A204.1 (cell line): Measurements from ENCODE around the gene GRIPAP1.

ENCODE experiments used
- FAIRE-seq: peaks from 2 replicates; lab custom pipeline; 2012; peaks lifted over from hg19 to GRCh38; lab: Jason Lieb, UNC

GRIPAP1 gene

DNA sequence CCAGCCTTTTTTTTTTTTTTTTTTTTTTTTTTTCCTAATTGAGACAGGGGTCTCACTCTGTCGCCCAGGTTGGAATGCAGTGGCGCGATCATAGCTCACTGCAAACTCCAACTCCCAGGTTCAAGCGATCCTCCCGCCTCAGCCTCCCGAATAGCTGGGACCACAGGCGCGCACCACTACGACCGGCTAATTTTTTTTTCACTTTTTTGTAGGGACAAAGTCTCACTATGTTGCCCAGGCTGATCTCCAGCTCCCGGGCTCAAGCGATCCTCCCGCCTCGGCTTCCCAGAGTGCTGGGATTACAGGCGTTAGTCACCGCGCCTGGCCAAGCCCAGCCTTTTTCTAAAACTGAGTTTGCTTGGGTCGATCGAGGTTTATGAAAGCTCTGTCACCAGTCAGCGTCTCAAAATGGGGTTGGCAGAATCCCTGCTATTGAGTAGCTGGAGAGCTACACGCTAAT is 43.4 kb downstream of the GRIPAP1 start:
- no peak for FAIRE-seq

DNA sequence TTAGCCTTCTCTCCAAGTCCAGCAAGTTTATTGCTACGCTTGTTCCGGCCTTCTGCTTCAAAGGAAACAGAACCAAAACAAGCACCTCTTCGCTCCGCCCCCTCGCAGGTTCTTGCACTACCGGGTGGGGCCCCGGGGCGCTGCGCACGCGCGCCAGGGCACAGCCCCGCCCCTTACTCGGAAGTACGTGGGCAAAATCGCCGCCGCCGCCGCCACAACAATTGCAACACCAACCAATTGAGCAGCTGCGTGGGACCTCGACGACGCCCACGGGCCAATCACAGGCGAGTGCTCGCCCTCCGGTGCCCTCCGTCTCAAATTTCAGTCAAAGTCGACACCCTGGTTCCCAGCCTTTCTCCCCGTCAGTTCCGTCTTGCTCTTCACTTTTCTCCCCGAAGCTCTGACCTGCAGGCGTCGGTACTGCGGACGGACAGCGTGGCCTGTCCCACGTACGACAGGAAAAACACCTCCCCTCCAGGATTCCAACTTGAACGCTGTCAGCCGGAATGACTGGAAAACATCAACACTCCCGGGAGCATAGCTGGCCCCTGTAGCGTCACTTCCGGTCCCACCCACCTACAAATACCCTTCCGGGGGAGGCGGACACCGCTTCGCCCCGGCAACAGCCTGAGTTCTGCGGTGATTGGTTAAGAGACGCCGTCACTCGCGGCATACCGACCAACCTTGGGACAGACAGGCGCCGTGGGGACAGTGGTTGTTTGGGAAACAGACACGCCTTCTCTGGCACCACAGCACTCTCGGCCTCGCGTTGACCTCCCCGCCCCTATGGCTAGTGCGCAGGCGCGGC is 44.0 kb downstream of the GRIPAP1 start:
- FAIRE-seq = peak; percentile 96

DNA sequence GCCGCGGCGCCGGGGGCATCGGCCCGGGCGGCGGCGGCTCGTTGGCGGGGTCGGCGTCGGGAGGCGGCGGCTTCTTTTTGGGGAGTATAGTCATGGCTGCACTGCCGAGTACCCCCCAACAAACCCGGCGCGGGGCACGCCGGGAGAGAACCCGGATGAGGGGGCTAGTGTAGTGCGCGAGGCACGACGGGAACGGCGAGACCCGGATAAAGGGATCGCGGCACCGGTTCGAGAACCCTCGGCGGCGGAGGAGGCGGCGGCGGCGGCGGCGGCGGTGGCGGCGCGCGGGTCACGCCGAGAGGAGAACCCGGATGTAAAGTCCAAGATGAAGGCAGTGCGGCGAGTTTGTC is 44.6 kb downstream of the GRIPAP1 start, which contains the start of gene OTUD5:
TSS of gene OTUD5 (minus strand) at position 131 of the 350 bp plus-strand sequence. CDS start at position 94, 37 bp downstream.
- FAIRE-seq = no peak

DNA sequence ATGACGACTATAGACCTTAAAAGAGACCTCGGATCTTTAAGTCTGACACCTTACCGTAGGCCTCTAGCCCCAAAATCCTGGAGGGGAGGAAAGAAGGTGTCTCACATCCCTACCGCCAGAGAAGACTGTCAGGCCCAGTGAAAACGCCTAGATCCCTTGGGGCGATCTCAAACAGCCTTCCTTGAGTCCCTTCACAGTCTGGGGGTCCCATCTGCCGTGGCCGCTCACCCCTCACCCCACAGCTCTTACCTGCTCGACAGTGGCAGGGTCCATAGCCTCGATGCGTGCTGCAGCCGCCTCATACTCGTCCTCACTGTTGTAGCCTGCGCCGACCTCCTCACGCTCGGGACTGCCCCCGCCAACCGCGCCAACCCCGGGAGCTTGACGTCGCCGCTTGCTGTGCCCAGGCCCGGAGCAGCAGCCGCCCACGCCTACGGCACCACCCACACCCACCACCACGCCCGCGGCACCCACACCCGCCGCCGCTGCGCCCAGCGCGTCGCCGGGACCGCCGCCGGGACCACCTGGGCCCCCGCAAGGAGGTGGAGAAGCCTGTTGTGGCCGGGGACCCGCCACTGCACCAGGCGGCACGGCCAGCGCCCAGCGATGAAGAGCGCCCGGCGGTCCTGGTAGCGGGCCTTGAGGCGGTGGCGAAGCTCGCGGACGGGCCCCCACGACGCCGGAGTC is 45.2 kb downstream of the GRIPAP1 start:
- FAIRE-seq = no peak

DNA sequence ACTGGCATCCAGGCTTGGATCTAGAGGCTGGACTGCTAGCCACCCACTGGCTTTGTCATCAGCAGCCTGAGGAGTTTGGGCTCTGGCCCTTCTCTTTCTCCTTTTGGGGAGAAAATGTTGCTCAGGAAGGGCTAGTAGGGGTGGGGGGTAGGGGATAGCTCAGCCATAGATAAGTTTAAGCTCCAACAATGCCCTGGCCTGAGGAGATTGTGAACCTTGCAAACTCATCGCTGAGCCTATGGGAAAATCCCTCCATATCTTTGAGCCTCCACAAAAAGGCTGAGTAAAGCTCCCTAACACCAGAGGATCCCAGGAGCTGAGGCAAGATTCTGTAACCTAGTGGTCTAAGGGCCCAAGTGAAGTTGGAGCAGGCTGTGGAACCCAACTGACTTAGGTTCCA is 53.5 kb downstream of the GRIPAP1 start:
- no peak for FAIRE-seq

DNA sequence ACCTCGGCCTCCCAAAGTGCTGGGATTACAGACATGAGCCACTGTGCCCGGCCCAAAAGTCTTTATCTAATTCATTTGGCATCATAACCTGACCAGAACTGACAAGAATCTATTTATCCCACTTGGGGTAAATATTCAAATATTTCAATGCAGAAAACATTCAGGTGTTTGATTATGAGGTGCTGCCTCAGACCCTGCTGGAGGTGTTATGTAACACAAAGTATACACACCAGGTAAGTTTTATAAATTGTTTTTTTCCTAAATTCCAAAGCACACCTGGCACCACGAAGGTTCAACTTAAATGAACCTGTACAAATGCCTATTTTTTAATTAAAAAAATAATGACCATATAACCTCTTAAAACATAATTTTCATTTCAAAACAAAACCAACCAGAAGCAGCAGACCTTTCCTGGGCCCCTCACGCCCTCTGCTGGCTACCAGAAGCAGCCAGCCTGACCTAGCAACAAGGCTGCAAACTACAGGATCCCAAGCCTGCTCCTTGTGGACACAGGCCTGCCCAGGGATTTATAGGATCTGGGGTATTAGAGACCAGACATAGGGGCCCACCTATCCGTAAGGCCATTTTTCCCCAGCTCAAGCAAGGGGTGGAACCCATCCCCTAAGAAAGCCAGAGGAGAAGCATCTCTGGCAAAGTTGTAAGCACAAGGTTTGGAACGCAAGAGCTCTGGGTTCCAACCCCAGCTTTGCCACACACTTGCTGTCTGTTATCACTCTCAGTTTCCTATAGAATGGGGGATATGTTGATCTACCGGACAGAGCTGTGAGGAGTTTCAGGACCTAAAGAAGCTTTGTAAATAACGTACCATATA is 56.3 kb downstream of the GRIPAP1 start:
- FAIRE-seq = peak; percentile 87

DNA sequence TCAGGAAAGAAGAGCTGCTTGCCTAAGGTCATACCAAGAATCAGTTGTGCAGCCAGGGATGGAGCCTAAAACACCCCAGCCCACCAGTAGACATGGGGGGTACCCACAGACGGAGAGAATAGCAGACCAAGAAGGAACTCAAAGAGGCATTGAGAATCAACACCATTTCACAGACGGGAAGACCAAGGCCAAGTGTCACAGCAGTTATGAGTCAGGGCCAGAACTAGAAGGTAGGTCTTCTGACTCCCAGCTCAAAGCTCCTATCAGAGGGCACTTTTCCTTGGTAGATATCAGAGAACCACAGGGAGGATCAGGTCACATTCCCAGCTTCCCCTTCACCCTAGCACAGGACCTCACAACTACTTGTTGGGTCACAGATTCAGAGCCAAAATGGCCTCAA is 59.2 kb downstream of the GRIPAP1 start:
- no peak for FAIRE-seq

DNA sequence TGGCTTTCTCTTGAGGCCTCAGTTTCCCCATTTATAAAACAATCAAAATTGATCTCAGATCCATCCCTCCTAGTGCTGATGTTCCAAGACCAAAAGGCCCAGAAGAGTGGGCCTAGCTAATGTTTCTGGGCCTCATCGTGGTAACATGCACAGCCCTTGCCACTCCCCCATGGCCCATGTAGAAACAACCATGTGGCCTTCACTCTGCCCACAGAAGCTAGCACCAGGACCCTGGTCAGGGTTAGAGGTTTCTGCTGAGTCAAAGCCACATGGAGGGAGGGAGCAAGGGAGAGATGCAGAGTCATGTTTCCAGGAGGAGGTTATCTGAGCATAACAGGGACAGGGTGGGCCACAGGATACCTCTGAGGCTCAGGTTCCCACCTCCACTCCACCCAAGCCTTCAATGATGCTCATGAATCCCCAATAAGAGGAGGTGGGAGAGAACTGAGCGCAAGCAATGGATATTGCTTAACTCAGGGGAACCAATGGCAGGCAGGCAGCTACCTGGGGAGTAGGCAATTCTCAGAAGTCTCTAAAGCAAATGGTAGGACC is 61.6 kb downstream of the GRIPAP1 start:
- no peak for FAIRE-seq

DNA sequence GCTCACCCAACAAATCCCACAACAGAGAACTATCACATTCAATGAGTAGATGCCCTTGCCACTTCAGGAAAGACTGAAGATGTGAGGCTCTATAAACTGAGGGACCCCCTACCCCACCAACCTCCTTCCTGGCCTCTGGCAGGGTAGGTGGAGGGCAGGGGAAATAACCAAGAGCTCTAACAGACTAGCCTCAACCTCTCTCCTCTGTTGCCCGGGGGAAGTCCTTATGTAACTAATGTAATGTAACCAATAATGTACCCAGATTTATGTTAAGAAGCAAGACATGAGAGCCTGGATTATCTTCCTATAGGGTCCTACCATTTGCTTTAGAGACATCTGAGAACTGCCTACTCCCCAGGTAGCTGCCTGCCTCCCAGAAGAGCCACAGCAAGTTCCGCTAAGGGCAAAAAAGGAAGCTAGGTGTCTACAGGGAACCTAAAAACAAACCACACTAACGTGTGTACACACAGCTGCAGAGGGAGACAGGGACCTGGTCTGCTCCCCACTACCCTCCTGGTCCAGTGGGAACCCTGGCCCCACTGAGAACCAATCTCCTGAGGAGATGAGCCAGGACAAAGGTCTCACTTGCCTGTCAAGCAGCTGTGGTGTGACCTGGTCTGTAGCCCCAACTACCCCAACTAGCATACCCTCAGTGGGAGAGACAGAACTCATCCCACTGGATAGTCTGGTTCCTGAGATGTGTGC is 62.4 kb downstream of the GRIPAP1 start:
- FAIRE-seq = no peak

DNA sequence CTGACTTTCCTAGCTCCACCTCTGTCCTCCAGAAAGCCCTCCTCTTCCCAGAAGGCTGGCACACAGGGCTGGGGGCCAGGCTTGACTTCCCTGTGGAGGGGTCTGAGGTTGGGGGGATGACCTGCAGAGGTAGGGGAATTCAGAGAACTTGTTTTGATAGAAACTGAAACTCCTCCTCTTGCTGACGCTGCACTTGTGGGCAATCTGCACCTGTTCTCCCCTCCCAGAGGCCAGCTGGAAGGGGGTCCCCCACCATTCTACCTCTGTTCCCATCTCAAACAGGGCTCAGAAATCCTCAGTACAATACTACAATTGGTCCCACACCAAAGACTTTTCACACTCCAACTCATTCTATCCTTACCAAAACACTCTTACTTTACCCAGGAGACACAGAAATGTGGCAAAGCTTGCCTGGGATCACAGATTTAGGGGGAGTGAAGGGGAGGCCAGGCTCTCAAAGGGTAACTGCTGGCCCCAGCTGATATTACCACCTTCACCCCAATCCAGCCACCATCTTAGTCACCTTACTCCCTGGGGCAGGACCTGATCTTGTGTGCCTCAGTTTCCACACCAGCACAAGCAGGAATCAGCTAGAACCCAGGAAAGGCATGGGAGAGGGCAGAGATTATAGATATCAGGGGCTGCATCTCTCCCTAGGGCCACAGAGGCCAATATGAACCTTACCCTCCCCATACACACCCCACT is 63.2 kb downstream of the GRIPAP1 start:
- FAIRE-seq = no peak

DNA sequence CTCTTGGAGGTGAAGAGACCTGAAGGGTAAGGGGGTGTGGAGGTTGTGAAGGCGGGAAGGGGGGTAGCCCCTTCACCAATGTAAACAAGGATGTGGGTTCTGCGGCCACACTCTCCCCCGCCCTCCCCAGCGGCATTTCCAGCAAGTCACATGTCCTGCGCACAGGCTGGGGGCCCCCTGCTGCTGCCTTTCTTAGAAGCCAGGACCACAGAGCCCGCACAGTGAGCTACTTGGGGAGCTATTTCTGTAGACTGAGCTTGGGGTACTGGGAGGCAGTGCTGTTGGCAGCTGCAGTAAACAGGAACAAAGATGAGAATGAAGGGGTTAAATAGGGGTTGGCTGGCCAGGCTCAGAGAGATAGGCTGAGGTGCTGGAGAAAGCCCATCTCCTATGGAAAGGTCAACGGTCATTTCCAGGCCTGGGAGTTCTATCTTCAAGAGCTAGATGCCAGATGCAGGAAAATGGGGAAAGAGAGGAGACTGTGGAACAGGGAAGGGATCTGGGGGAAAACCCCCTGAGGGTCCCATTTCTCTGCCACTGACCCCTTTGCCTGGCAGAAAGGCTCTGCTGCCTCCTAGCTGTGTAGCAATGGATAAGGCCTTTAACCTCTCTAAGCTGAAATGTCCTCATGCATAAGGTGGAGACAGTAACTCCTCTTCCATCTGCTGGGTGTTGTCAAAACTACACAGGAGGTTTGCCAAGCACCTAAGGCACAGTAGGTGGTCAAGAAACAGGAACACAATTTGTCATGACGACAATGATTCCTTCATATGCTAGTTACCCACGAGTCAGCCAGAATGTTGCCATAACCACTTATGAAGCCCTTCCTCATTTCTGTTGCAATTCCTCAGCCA is 64.8 kb downstream of the GRIPAP1 start:
- FAIRE-seq = no peak

DNA sequence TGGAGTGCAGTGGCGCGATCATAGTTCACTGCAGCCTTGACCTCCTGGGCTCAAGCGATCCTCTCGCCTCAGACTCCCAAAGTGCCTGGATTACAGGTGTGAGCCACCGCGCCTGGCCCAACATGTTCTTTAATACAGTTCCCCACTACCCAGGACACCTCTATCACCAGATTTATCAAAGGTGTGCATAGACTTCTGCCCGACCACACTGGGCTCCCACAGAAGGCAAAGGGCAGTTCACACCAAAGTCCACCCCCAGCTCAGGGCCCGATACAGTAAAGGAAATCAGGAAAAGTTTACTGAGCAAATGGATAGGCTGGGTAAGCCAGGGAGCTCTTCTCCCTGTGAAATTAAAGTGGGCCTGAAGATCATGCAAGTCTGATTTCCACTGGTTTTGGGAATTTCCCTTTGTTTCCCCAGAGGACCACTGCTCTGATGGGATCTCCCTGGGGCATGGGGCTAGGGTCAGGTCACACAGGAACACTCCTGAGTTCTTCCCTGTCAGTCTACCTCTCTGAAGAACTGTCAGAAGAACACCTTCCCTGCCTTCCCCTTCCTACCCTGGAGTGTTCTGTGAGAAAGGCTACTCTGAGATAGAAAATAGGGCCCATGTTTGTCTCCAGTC is 65.5 kb downstream of the GRIPAP1 start:
- no peak for FAIRE-seq

DNA sequence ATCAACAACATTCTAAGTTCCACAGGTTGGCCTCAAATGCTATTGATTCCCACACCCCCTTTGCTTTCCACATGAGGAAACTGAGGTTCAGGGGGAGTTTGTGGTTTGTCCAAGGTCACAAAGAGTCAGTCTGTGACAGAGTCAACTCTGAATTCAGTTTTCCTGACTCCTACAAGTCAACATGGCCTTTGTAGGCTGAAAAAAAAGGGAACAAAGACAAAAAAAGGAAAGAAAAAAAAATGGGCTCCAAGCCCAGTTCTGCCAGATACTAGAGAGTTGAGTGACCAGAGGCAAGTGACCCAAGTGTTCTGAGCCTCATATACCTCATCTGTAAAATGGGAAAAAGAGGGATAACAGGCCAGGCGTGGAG is 66.8 kb downstream of the GRIPAP1 start:
- no peak for FAIRE-seq

DNA sequence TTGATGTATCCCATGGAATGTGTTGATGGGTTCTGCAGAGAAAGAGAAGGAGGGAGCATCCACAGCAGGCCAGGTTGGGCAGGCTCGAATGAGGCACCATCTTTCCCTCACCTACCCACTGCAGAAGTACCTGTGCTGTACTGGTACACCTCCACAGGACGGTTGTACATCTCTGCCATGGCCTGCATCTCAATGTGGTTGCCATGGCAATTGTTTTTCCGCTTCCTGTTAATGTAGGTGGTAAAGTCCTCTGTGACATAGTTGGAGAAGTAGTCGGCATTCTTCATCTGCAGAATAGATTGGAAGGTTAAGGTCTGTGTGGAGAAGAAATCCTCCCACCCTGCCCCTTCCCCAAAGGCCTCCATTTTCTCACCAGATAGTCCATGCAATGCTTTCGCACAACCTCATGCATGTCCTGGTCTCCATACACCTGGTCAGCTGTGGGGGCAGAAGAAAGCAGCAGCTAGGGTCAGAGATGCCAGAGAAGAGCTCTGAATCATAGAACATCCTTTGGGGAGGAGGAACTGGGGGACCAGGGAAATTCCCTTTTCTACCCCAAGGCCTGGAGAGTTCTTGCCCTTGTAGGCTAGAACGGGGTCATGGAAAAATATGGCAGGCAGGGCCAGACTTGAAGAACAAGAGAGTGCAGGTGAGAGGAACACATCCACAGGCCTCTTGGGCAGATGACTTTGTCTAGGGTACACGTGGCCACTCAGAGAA is 67.3 kb downstream of the GRIPAP1 start:
- FAIRE-seq = no peak

DNA sequence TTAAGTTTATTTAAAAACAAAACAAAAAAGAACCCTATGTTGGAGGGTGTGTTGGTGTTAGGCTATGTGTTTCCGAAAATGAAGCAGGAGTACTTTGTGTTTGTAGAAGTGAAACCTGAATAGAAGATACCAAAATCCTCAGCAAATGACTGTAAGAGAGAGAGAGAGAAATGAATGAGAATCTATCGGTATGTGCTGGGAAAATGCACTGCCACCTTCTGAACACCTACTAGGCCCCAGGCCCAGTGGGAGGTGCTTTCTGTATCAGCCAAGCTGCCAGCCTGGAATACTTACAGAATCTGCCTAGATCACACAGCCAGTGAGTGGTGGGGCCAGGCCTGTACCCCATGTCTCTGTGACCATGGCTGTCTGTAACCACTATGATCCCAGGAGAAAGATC is 68.3 kb downstream of the GRIPAP1 start:
- no peak for FAIRE-seq

DNA sequence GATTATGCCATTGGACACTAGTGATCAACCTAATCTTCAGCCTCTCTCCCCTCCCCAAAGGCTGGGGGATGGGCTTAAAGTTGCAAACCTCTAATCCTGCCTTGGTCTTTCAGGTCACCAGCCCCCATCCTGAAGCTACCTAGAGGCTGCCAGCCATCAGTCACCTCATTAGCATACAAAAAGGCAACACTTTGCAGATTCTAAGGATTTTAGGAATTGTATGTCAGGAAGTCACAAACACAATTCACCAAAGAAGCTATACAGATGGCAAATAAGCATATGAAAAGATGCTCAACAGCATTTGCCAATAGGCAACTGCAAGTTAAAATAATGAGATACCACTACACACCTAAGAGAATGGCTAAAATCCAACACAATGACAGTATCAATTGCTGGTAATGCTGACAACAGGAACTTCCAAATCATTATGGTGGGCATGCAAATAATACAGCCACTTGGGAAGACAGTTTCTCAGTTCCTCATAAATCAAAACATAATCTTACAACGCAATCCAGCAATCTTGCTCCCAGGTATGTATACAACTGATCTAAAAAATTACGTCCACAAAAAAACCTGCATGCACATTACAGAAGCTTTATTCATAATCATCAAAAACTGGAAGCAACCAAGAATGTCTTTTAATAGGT is 74.2 kb downstream of the GRIPAP1 start:
- no peak for FAIRE-seq

DNA sequence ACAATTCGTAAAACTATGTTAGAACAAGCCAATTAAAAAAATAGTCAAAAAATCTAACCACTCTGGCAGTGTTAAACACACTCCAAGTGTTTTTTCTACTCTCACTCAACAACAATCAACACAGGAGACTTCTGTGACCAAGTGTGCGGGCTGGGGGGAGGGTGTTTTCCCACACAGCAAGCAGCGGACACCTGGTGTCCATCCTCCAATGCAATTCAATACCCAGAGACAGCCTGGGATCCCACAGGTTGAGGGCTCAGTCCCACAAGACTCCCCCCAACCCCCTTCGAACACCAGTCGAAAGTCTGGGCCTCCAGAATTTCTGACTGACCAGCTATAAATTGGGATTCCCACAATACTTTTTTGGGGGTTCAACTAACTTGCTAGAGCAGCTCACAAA is 74.9 kb downstream of the GRIPAP1 start:
- no peak for FAIRE-seq

DNA sequence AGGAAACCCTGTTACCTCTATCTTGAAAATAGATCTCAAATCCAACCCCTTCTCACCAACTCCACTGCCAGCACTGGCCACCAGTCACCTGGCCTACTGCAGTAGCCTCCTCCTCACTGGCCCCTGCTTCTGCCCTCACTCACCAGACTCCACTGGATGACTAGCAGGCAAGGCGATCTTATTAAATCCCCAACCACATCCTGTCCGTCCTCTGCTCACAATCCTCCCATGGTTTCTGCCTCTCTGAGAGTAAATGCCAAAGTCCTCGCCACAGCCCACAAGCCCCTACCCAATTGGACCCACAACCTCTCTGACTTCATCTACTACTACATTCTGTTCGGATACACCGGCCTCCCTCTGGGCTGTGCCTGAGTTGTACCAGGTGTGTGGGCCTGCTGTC is 77.8 kb downstream of the GRIPAP1 start:
- no peak for FAIRE-seq

DNA sequence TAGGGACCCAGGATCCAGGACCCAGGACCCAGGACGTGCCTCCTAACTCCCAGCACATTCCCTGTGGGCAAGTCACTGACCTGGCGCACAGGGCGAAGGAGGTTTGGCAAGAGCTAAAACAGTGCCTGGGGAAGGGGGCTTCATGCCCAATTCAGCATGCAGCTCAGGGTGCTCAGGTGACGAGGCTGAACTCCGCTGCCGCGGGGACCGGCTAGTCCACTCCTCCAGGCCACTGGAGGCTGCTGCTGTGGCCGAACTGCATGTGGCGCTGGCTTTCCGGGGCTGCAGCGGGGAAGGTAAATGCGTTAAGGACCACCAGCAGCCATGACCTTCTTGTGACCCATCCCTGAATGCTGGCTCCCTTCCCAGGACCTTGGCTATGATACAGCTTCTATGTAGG is 78.3 kb downstream of the GRIPAP1 start:
- no peak for FAIRE-seq
